Testis (tissue), 2 donors: ENCODE results near the gene OTUD6A.

Experiments
- CTCF ChIP-seq, 3 experiments: fragments of 450-650 bp in 2 of 3; fragments of 200-600 bp in 1 of 3; sonication (generic) in 1 of 3; IDR thresholded peaks; one replicate each; pipeline ENCODE4 v1.5.1; 2016 to 2019; ENCODE audit warnings: antibody characterized with exemption in 3 of 3, mild to moderate bottlenecking in 2 of 3, moderate library complexity in 1 of 3
- POLR2A ChIP-seq: fragments of 450-650 bp; IDR thresholded peaks from one replicate; pipeline ENCODE4 v1.6.1; 2017; ENCODE audit warnings: antibody characterized with exemption, mild to moderate bottlenecking, moderate library complexity

GRCh38 chrX:70062076-70062475, at the start of gene OTUD6A:
- TF ChIP-seq POLR2A (no peak), CTCF (IDR thresholded peaks at IDR 0.05) (no peak)
